ENCODE measurements around the gene PHC3. TPM values are rescaled to one million over a fixed set of nuclear protein-coding genes. Genes with fewer than 3 reads are reported as not detected.

PHC3 gene
- total and polyA plus RNA-seq, 2 experiments from 2014 or later: 24.5 to 25.2 TPM

GRCh38 chr3:170205302-170205701 lies 23.8 kb upstream of the PHC3 start:
- Histone ChIP-seq H3K4me3 (no peak overlapping the region), H3K27me3 (no peaks in the 10 kb centered on the region), H3K27ac (no peak overlapping the region), H3K9me3 (ENCODE audit: low read depth) (no peaks in the 10 kb centered on the region), H3K36me3 (no peaks in the 10 kb centered on the region), H3K4me1 (ENCODE audit: low read depth) (peaks cover 5% of the 10 kb centered on the region)
- TF ChIP-seq, protein P1, sequence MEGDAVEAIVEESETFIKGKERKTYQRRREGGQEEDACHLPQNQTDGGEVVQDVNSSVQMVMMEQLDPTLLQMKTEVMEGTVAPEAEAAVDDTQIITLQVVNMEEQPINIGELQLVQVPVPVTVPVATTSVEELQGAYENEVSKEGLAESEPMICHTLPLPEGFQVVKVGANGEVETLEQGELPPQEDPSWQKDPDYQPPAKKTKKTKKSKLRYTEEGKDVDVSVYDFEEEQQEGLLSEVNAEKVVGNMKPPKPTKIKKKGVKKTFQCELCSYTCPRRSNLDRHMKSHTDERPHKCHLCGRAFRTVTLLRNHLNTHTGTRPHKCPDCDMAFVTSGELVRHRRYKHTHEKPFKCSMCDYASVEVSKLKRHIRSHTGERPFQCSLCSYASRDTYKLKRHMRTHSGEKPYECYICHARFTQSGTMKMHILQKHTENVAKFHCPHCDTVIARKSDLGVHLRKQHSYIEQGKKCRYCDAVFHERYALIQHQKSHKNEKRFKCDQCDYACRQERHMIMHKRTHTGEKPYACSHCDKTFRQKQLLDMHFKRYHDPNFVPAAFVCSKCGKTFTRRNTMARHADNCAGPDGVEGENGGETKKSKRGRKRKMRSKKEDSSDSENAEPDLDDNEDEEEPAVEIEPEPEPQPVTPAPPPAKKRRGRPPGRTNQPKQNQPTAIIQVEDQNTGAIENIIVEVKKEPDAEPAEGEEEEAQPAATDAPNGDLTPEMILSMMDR (IDR thresholded peaks at IDR 0.05; ENCODE audit: low read depth, low read length): no peak
- DNase-seq (ENCODE audit: low read depth in 1 of 2, low spot score in 1 of 2): no peak

GRCh38 chr3:170204509-170204908 lies 23.0 kb upstream of the PHC3 start:
- no peak overlapping the region for H3K27ac ChIP-seq
- no peaks in the 10 kb centered on the region for H3K9me3 ChIP-seq (ENCODE audit: low read depth)
- no peaks in the 10 kb centered on the region for H3K36me3 ChIP-seq
- no peaks in the 10 kb centered on the region for H3K27me3 ChIP-seq
- no peak overlapping the region for H3K4me3 ChIP-seq
- no peak for DNase-seq (ENCODE audit: low read depth in 1 of 2, low spot score in 1 of 2)
- TF ChIP-seq, protein P1 (IDR thresholded peaks at IDR 0.05; ENCODE audit: low read depth, low read length): no peak
- H3K4me1 ChIP-seq (ENCODE audit: low read depth): peaks cover 5% of the 10 kb centered on the region

DNA sequence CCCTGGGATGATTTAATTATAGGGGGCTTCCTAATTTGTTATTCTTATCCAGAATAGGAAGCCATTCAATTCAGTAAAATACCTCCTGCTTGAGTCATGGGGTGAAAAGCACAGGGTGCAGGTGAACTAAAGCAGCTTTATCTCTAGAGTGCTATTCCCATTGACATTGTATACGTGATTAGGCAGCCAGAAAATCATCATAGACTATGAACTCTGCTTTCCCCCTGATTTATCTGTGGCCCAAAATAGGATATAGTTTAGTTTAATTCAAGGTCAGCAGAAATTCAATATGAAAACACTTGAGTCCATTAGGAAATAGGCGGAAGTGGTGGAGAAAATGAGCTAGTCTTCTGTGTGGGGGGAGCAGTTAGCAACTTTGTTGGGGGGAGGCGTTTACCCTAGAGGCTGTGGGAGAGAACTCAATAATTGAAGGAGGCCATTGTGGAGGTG lies 22.5 kb upstream of the PHC3 start:
- H3K27me3 ChIP-seq: no peaks in the 10 kb centered on the region
- TF ChIP-seq, protein P1 (IDR thresholded peaks at IDR 0.05; ENCODE audit: low read depth, low read length): no peak
- H3K9me3 ChIP-seq (ENCODE audit: low read depth): no peaks in the 10 kb centered on the region
- no peak overlapping the region for H3K4me3 ChIP-seq
- no peaks in the 10 kb centered on the region for H3K36me3 ChIP-seq
- no peak for DNase-seq (ENCODE audit: low read depth in 1 of 2, low spot score in 1 of 2)
- peaks cover 5% of the 10 kb centered on the region for H3K4me1 ChIP-seq (ENCODE audit: low read depth)
- H3K27ac ChIP-seq: no peak overlapping the region

- Histone ChIP-seq H3K9me3 (ENCODE audit: low read depth) (no peaks in the 10 kb centered on the region), H3K36me3 (no peaks in the 10 kb centered on the region), H3K27me3 (no peaks in the 10 kb centered on the region), H3K4me3 (no peak overlapping the region), H3K27ac (no peak overlapping the region), H3K4me1 (ENCODE audit: low read depth) (peaks cover 5% of the 10 kb centered on the region)
- TF ChIP-seq, protein P1 (IDR thresholded peaks at IDR 0.05; ENCODE audit: low read depth, low read length): no peak
- no peak for DNase-seq (ENCODE audit: low read depth in 1 of 2, low spot score in 1 of 2)
Observed at GRCh38 chr3:170203457-170203856, 21.9 kb upstream of the PHC3 start.

DNA sequence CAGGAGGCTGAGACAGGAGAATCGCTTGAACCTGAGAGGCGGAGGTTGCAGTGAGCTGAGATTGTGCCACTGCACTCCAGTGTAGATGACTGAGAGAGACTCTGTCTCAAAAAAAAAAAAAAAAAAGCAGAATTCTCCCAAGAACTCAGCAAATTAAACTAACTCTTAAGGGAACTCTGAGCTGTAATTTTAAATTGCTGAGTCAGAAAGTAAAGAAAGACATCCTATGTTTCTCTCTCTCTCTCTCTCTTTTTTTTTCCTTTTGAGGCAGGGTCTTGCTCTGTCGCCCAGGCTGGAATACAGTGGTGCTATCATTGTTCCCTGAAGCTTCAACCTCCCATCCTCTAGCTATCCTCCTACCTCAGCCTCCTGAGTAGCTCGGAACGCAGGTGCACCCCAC lies 20.0 kb upstream of the PHC3 start:
- no peaks in the 10 kb centered on the region for H3K36me3 ChIP-seq
- DNase-seq (ENCODE audit: low read depth in 1 of 2, low spot score in 1 of 2): no peak
- no peak overlapping the region for H3K4me3 ChIP-seq
- H3K27ac ChIP-seq: no peak overlapping the region
- no peaks in the 10 kb centered on the region for H3K9me3 ChIP-seq (ENCODE audit: low read depth)
- no peaks in the 10 kb centered on the region for H3K27me3 ChIP-seq
- TF ChIP-seq, protein P1 (IDR thresholded peaks at IDR 0.05; ENCODE audit: low read depth, low read length): no peak
- peaks cover 5% of the 10 kb centered on the region for H3K4me1 ChIP-seq (ENCODE audit: low read depth)

DNA sequence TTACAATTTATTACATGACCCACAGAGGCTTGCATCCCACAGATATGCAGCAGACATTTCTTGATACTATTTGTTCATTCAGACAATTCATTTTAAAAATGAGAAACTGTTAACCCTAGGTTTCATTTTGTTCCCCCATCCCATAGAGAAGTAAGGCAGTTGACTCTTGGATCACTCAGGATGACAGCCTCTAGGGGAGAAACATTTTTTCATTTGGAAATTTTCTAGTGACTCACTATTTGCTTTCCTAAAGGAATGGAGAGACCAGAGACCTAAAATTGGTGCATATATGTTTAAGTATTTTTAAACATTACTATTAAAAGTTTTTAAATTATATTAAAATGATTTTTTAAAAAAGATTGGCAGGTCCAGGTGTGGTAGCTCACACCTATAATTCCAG lies 19.5 kb upstream of the PHC3 start:
- no peaks in the 10 kb centered on the region for H3K9me3 ChIP-seq (ENCODE audit: low read depth)
- DNase-seq (ENCODE audit: low read depth in 1 of 2, low spot score in 1 of 2): no peak

More for the DNA sequence above, 19.5 kb upstream of the PHC3 start:
- Histone ChIP-seq H3K27me3 (no peaks in the 10 kb centered on the region), H3K4me1 (ENCODE audit: low read depth) (peaks cover 5% of the 10 kb centered on the region), H3K27ac (no peak overlapping the region), H3K4me3 (no peak overlapping the region), H3K36me3 (no peaks in the 10 kb centered on the region)
- TF ChIP-seq, protein P1 (IDR thresholded peaks at IDR 0.05; ENCODE audit: low read depth, low read length): no peak

Measured in cardiac muscle cell (in vitro differentiated cells and primary cell).